ENCODE data around the gene BMP5.

Gene BMP5

GRCh38 chr6:55775029-55775318 lies 100.4 kb downstream of the BMP5 start:
- no peak for DNase-seq (ENCODE audit: low read depth in 2 of 2)
- TF ChIP-seq CTCF (IDR thresholded peaks at IDR 0.05; ENCODE audit: low read depth, low read length), result no peak
- no peak overlapping the region for H3K4me3 ChIP-seq (replicated peaks in 1 of 2; ENCODE audit: low read depth in 2 of 2, low read length in 2 of 2)

- TF ChIP-seq CTCF (IDR thresholded peaks at IDR 0.05; ENCODE audit: low read depth, low read length), result no peak
- H3K4me3 ChIP-seq (replicated peaks in 1 of 2; ENCODE audit: low read depth in 2 of 2, low read length in 2 of 2), result no peak overlapping the region
- no peak for DNase-seq (ENCODE audit: low read depth in 2 of 2)
Measured at GRCh38 chr6:55774286-55775028, 100.9 kb downstream of the BMP5 start.

- no peak for DNase-seq (ENCODE audit: low read depth in 2 of 2)
- no peak for TF ChIP-seq CTCF (IDR thresholded peaks at IDR 0.05; ENCODE audit: low read depth, low read length)
- no peak overlapping the region for H3K4me3 ChIP-seq (replicated peaks in 1 of 2; ENCODE audit: low read depth in 2 of 2, low read length in 2 of 2)
Measured at GRCh38 chr6:55773620-55774216, 101.7 kb downstream of the BMP5 start.

- H3K4me3 ChIP-seq (replicated peaks in 1 of 2; ENCODE audit: low read depth in 2 of 2, low read length in 2 of 2), result no peak overlapping the region
- no peak for TF ChIP-seq CTCF (IDR thresholded peaks at IDR 0.05; ENCODE audit: low read depth, low read length)
- no peak for DNase-seq (ENCODE audit: low read depth in 2 of 2)
Measured at GRCh38 chr6:55772730-55773129, 102.7 kb downstream of the BMP5 start.

- DNase-seq (ENCODE audit: low read depth in 2 of 2), result no peak
- TF ChIP-seq CTCF (IDR thresholded peaks at IDR 0.05; ENCODE audit: low read depth, low read length), result no peak
- no peak overlapping the region for H3K4me3 ChIP-seq (replicated peaks in 1 of 2; ENCODE audit: low read depth in 2 of 2, low read length in 2 of 2)
Measured at GRCh38 chr6:55759536-55759935, 115.9 kb downstream of the BMP5 start.

GRCh38 chr6:55758156-55758937 lies 117.0 kb downstream of the BMP5 start:
- no peak for TF ChIP-seq CTCF (IDR thresholded peaks at IDR 0.05; ENCODE audit: low read depth, low read length)
- peak; percentile 75 to 94 for DNase-seq (ENCODE audit: low read depth in 2 of 2)
- no peak overlapping the region for H3K4me3 ChIP-seq (replicated peaks in 1 of 2; ENCODE audit: low read depth in 2 of 2, low read length in 2 of 2)
